GM18858 (cell line): Measurements from ENCODE around the gene CCDC82.

ENCODE experiments used
- ATAC-seq: cut with Tn5 transposase; IDR thresholded peaks from one replicate; pipeline ENCODE4 v1.9.1; 2021; ENCODE audit not compliant: unreplicated experiment

CCDC82 gene

GRCh38 chr11:96365493-96365892 is 24.2 kb downstream of the CCDC82 start:
- ATAC-seq = no peak

- ATAC-seq = no peak
Observed at GRCh38 chr11:96361778-96362177, 27.9 kb downstream of the CCDC82 start.

- no peak for ATAC-seq
Observed at GRCh38 chr11:96358321-96358720, 31.4 kb downstream of the CCDC82 start.

GRCh38 chr11:96357794-96358193 is 31.9 kb downstream of the CCDC82 start:
- ATAC-seq = no peak

GRCh38 chr11:96356848-96357247 is 32.9 kb downstream of the CCDC82 start:
- no peak for ATAC-seq

GRCh38 chr11:96342961-96343711 is 46.6 kb downstream of the CCDC82 start, which contains the start of gene MAML2:
TSS of gene MAML2 (minus strand) at chr11:96343195. CDS start at chr11:96341895, 1,300 bp downstream.
- peak; percentile 69 for ATAC-seq

GRCh38 chr11:96342014-96342960 is 47.4 kb downstream of the CCDC82 start:
- no peak for ATAC-seq

GRCh38 chr11:96341211-96342013 is 48.3 kb downstream of the CCDC82 start:
- peak; percentile 24 for ATAC-seq

- no peak for ATAC-seq
Observed at GRCh38 chr11:96340555-96340885, 49.2 kb downstream of the CCDC82 start.

- no peak for ATAC-seq
Observed at GRCh38 chr11:96339706-96340554, 49.8 kb downstream of the CCDC82 start.

- ATAC-seq = peak; percentile 39
Observed at GRCh38 chr11:96338910-96339705, 50.6 kb downstream of the CCDC82 start.

GRCh38 chr11:96337541-96338431 is 51.9 kb downstream of the CCDC82 start:
- ATAC-seq = peak; percentile 37

- no peak for ATAC-seq
Observed at GRCh38 chr11:96335388-96335787, 54.3 kb downstream of the CCDC82 start.

GRCh38 chr11:96334219-96334618 is 55.5 kb downstream of the CCDC82 start:
- ATAC-seq = no peak

GRCh38 chr11:96333191-96333719 is 56.5 kb downstream of the CCDC82 start:
- ATAC-seq = no peak

- no peak for ATAC-seq
Observed at GRCh38 chr11:96332126-96332771, 57.5 kb downstream of the CCDC82 start.

GRCh38 chr11:96331699-96332116 is 58.0 kb downstream of the CCDC82 start:
- no peak for ATAC-seq

GRCh38 chr11:96330511-96330859 is 59.2 kb downstream of the CCDC82 start:
- no peak for ATAC-seq
